HG03064 (cell line): ENCODE results near the gene C4orf46.

Experiments used
- ATAC-seq: cut with Tn5 transposase; IDR thresholded peaks from one replicate; pipeline ENCODE4 v1.9.1; 2021; ENCODE audit warnings: low read depth; ENCODE audit not compliant: unreplicated experiment

Gene C4orf46

DNA sequence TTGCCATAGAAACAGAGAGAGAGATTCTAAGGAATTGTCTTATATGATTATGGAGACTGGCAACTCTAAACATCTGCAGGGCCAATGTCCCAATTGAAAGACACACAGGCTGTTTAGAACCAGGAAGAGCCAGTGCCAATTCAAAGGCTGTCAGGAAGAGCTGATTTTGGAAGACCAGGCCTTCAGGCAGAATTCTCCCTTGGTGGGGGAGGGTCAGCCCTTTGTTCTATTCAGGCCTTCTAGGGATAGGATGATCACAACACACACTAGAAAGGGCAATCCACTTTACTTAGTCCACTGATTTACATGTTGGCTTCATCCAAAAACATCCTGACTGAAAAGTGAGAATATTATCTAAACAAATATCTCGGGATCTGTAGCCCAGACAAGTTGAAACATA is 15.2 kb downstream of the C4orf46 start:
- ATAC-seq: no peak

DNA sequence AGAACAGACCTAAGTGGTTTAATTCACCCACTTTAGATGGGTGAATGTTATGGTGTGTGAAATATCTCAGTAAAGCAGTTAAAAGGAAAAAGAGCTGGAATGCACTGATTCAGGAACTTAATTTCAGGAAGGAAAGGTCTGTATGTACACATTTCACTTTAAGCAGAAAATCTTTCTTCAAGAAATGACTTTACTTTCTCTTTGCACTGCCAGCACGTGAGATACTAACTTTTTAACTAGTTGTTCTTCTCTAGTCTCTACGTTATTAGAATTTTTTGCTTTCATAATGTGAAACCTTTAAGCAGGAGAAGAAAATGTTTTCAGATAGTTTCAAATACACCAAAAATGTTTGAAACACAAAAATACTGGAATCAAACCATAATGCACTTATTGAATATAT is 18.8 kb downstream of the C4orf46 start:
- no peak for ATAC-seq

DNA sequence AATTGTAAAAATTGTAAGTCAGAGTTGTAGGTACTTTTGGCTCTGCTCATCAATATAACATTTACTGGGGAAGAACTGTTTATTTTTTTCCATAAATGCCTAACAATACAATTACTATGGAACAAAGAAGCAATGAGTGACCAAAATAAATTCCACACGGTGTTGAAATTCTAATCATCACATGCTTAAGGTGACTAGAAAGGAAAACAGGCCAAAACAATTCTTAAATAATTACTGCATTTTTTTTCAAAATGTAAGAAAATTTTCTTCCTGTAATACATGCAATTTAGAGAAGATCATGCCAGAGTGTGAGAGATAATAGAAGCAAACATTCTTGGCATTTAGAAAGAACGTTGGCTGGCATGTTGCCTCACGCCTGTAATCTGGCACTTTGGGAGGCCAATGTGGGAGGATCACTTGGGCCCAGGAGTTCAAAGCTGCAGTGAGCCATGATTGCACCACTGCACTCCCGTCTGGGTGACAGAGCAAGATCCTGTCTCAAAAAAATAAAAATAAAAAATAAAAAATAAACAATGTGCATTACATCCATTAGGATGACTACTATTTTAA is 22.5 kb downstream of the C4orf46 start:
- ATAC-seq: no peak

DNA sequence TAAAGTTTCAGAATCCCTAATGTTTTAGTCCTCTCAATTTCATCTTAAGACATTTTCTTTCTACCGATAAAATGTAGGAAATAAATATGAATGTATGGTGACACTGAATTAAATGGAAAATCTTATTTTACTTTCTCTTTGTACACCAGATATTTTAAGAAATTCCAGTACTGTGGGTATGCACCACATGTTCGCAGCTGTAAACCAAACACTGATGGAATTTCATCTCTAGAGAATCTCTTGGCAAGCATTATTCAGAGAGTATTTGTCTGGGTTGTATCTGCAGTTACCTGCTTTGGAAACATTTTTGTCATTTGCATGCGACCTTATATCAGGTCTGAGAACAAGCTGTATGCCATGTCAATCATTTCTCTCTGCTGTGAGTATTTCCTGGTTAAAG is 26.9 kb downstream of the C4orf46 start:
- ATAC-seq: no peak

DNA sequence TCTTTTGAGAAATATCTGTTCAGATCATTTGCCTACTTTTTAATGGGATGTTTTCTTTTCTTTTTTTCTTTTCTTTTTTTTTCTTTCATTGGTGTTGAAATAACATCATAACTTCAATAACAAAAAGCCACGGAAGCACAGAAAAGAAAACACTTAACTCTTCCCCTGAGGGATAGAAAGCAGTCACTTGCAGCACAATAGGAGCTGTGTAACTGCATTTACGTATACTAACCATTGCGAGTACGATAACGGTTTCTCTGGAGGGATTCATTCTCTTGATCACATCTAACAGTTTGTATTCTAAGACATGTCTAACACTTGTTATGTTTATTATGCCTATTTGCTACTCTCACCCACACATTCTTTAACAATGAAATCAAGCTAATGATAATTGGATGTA is 27.3 kb downstream of the C4orf46 start:
- no peak for ATAC-seq

DNA sequence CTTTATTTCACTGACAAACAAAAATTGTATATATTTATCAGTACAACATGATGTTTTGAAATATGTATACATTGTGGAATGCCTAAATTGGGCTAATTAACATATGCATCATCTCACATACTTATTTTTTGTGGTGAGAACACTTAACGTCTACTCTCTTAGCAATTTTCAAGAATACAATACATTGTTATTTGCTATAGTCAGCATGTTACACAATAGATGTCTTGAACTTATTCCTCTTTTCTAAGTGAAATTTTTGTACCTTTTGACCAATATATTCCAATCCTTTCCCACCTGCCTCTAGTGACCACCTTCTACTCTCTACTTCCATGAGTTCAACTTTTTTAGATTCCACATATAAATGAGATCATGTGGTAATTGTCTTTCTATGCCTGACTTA is 35.1 kb downstream of the C4orf46 start:
- no peak for ATAC-seq

DNA sequence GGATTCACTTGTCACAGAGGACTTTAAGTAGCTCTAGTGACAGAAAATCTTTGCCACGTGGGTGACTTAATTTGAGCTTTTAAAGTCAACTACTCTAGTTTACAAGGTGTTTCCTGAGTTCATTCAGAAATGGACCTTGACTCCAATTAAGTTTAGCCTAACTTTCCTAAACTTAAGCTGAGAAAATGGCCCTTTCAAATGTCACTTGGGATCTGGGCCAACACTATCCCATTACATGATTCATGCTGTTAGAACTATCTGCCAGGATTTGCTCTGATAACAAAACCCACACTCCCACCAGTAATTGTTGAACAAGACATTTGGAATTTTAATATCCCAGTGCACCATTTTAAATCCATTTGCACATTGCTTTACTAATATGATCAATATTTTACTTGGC is 40.8 kb downstream of the C4orf46 start:
- ATAC-seq: no peak

DNA sequence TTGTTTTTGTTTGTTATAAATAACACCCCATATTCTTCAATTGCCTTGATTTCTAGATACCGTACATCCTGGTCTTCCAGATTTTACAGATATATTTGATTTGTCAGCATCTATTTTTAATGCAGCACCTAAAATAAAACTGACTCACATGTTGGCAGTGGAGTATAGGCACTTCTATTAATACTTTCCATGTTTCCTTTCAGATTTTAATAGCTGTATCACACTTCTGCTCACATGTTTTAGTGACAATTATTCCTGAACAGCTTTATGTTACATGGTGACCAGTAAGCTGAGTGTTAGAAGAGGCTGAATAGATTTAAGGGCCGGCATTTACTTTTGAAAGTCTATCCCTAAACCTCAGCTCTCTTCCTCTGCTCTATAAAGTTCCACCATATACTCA is 46.1 kb downstream of the C4orf46 start:
- no peak for ATAC-seq

DNA sequence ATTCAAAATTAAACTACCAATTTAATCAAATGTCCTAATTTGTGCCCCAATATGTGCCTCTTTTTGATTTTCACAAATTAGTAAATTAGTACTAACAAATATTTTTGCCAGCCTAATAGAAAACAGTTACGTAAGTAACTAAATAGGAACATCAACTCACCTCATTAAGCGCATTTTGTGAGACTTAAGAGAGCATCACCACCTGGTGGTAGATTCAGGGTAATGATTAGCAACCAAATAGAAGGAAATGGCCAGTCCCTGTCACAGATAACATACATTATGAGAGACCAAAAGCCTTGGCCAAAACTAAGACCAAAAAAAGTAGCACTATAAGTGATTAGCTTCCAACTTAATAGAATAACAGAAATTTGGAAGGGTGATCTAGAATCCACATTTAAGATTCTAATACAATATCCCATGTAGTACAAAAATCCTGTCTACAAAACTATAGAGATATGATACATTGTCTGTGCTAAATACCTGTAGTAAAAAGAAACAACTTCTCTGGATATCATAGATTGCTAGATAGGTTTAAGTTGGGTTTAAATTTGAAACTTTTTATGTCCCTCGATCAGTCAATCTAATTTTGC is 46.7 kb downstream of the C4orf46 start:
- peak; percentile 96 for ATAC-seq

DNA sequence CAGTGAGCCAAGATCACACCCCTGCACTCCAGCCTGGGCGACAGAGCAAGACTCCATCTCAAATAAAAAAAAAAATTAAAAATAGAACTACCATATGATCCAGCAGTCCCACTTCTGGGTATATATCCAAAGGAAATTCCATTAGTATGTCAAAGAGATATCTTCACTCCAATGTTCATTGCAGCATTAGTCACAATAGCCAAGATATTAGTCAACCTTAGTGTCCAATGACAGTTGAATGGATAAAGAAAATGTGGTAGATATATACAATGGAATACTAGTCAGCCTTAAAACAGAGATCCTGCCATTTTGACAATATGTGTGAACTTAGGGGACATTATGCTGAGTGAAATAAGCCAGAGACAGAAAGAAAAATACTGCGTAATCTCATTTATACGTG is 49.4 kb downstream of the C4orf46 start:
- ATAC-seq: no peak

DNA sequence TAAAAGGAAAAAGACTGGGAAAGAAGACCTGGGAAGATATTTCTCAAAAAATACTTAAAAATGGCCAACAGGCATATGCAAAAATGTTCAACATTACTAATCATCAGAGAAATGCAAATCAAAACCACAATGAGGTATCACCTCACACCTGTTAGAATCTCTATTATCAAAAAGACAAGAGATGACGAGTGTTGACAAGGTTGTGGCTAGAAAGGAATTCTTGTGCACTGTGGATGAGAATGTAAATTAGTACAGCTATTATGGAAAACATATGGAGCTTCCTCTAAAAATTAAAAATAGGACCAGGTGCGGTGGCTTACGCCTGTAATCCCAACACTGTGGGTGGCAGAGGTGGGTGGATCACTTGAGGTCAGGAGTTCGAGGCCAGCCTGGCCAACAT is 50.0 kb downstream of the C4orf46 start:
- no peak for ATAC-seq

DNA sequence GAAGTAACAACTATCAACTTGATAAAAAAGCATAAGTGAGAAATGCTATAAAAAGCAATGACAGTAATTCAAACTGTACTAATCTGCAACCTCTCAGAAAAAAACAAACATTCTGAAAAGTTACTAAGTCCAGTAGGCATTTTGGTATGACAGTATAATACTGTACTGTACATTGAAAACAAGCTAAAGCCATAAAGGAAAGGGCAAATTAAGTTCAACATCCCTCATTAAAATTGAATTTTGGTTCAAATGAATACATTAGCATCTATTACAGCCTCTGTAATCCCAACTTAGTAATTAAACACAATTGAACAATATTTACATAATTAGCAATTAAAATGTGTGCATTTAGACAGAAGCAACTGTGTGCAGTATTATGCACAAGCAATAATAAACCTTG is 53.7 kb downstream of the C4orf46 start:
- no peak for ATAC-seq
